Raji (cell line): ENCODE results near the gene ASTN2.

ENCODE experiments used
- POLR2A ChIP-seq: IDR thresholded peaks from 2 replicates; pipeline ENCODE4 v1.6.1; 2011; ENCODE audit warnings: low read depth, low read length, control low read depth; ENCODE audit not compliant: insufficient read depth

Gene ASTN2

DNA sequence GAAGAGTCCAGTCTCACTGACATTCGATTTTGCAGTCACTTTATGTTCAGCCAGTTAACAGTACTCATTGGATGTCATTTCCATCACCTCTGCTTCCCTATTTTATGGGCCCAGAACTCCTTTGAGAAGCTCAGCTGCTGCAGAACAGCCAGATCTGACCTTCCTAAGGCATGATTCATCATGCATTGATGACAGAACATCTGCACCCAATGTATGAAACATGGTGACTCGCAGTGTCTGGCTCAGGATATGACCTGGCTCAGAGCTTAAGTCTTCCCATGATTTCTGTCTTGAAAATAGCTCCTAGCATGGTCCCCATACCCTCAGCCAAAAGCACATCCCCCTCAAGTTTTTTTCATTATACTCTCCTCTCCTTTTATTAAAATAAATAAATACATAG lies 820.3 kb downstream of the ASTN2 start:
- no peak for TF ChIP-seq POLR2A

DNA sequence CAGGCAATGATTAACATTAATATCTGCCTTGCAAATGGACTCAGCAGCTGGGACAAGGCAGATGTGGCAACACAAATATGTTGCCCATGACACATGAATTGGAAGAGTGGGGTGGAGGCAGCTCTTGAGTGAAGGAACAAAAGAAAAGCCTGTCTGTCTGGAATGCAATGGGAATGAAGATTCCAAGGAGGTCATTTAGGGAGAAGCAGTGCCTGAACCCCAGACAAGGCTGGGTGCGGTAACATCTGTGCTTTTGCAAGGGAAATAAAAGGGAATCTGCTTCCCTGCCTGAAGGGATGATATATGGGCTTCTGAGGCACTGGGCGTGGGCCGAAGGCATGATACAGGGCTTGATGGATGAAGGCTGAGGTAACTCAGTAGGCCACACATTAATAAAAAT lies 821.9 kb downstream of the ASTN2 start:
- TF ChIP-seq POLR2A = no peak

DNA sequence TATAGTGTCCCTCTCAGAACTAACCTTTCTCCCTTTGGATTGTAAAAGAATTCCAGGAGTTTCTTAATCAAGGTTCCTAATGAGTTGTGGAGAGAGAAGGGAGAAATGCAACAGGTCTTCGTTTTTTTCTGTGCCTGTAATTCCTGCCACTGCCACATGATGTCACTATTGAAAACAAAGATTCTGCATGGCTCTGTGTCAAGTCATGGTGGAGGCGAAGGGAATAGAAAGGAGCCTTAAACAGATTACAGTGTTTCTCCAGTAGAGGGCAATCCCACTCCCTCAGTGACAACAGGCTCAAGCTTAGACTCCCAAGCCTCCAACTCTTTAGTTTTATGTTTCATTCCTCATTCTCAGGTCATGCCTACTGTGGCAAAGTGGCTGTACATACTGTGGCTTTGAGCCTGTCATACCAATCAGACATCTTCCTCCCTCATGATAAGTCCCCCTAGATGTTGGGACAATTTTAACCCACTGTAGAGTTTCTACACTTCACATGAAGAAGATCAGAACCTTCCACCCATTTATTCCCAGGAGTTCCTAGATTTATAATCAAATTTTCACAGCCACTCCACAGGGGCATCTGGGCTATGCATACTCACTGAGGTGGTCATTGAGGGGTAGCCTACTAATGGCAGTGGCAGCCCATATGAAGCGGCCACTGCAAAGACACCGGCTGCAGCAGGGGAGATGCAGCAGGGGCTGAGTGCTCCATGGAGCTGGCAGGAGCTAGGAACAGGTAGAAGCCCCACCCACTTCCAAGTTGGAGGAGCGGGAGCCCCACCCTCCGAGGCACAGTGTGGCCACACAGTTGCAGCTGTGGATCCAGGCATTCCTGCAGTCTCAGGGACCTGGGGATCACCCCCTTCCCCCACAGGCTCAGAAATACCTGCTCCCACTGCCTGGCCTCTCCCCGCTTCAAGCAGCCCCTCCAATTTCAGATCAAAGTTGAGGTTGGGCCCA lies 825.2 kb downstream of the ASTN2 start:
- TF ChIP-seq POLR2A = no peak

DNA sequence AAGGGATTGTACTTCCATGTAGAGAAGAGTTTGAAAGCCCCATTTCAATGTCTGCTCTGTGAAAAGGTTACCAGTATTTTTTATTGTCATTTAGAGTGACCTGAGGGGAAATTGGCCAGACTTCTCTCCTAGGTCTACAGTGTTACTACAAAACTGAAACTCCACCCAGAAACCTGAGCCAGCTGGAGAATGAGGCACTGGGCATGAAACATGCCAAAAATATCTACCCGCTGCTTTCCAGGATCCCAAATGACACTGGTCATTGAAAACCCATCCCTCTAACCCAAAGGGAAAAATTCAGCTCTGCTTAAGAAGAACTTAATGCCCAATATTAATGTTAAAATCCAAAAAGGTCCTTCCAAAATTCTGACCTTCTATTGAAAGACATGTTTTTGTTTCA lies 826.9 kb downstream of the ASTN2 start:
- TF ChIP-seq POLR2A = no peak

DNA sequence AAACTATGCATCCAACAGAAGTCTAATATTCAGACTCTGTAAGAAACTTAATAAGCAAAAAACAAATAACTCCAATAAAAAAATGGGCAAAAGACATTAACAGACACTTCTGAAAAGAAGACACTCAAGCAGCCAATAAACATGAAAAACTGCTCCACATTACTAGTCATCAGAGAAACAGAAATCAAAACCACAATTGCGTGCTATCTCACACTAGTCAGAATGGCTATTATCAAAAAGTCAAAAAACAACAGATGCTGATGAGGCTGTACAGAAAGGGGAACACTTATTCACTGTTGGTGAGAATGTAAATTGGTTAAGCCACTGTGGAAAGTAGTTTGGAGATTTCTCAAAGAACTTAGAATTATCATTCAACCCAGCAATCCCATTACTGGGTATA lies 829.0 kb downstream of the ASTN2 start:
- TF ChIP-seq POLR2A = no peak

DNA sequence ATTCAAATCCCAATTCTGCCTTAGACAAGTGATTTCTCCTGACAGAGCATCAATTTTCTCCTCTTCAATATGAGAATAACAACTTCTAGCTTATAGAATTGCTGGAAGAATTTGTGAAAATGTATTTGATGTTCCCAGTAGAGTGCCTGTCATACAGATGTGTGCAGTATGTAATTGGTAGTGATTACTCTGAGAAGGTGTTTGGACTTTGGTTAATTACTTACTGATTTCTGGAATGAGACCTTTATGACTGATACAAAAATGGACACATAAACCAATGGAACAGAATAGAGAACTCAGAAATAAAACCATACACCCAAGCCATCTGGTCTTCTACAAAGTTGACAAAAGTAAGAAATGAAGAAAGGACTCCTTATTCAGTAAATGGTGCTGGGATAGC lies 829.7 kb downstream of the ASTN2 start:
- no peak for TF ChIP-seq POLR2A

DNA sequence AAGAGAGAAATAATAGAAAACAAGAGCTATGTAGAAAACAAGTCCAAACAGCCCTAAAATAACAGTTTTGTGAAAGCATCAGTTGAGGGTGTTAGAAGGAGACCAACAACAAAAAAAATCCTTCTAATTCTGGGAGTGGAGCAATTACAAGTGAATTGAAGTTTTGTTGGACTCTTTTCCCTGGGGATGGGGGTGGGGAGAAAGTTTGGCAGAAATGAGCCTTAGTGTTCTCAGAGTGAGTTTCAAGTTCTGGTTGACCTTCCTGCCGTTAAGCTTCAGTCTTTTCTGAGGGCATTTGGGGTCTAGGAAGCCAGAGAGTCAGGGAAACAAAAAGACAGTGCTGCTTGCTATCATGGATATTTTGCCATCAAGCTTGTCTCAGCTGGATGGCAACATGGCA lies 834.0 kb downstream of the ASTN2 start:
- no peak for TF ChIP-seq POLR2A

DNA sequence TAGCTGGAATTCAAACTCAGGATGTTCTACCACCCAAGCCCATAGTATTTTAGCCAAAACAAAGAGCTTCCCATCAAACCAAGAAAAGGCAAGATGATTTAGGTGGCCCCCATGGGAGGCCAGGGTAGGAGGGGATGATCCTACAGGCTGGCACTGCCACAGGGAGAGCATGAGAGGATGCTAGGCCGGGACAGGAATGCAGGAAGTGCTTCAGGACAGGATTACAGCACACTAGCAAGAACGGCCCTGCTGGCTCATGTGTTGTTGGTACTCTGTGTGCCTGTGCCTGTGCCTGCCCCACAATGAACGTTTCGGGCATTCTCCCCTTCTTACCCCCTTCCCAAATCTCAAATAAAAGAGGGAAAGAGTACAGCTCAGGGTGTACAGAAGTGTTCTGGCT lies 838.5 kb downstream of the ASTN2 start:
- no peak for TF ChIP-seq POLR2A

DNA sequence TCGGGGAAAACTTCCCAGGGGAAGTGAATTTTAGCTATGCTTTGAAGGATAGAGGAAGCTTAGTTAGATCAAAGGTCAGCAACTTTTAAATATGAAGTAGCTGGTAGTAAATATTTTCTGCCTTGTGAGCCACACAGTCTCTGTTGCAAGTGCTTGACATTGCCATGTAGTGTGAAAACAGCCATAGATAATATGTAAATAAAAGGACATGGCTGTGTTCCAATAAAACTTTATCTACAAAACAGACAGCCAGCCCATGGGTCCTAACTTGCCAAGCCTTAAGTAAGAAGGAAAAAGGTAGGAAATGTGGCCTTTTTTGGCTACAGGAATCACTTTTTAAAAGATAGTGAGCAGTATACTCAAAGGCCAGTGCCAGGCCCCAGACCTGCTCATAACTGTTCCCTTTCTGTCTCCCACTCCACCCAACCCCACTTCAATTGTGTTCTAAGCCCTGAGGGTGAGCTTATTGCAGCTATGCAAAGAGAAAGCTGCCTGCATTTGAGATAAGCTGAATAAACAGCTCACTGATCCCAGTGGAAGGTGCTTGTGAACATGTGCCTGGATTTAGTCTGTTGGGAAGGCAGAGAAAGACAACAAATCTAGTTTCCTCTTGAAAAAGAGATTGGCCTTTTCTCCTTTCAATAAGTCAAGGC lies 840.7 kb downstream of the ASTN2 start:
- no peak for TF ChIP-seq POLR2A

DNA sequence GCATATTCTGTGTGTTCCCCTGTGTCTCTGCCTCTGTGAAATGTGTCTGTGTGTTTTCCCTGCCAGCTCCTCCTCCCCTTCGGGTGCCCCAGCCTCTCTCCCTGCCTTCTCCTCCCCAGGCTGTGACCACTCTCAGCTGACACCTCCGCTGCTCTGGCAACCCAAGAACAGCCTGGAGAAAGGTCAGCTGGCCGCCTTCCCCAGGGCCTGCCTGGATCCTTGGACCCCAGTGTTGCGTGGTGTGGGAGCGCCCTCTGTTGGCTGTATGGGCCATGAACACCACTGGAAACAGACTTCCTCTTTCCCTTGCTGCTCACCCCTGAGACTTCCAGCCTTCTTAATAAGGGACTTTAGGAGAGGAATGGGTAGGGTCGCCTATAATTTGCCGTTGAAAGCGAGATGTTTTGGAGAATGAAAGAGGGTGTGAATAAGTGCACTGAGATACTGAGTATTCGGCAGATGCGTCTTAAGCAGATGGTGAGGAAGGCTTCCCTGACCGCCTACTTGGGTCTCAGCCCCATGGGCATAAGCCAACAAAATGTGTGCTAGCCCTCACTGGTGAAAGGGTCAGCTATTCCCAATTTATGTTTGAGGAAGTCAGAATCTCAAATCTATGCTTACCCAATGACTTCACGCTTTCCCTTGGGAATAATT lies 842.6 kb downstream of the ASTN2 start:
- TF ChIP-seq POLR2A = no peak

DNA sequence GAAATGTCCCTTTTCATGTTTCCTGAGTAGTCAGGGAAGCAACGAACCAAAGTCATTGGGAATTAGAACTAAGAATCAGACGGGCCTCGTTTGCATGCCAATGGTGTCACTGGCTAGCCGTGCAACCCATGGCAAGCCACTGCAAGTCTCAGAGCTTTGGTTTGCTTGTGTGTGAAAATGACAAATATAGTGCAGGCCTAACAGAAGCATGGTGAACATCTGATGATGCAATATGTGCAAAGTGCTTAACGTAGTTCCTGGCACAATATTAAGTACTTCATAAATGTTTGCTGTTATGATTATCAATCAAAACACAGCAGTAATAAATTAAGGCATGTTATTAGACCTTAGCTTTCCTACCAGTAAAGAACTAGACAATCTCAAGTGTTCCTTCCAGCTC lies 845.7 kb downstream of the ASTN2 start:
- no peak for TF ChIP-seq POLR2A

DNA sequence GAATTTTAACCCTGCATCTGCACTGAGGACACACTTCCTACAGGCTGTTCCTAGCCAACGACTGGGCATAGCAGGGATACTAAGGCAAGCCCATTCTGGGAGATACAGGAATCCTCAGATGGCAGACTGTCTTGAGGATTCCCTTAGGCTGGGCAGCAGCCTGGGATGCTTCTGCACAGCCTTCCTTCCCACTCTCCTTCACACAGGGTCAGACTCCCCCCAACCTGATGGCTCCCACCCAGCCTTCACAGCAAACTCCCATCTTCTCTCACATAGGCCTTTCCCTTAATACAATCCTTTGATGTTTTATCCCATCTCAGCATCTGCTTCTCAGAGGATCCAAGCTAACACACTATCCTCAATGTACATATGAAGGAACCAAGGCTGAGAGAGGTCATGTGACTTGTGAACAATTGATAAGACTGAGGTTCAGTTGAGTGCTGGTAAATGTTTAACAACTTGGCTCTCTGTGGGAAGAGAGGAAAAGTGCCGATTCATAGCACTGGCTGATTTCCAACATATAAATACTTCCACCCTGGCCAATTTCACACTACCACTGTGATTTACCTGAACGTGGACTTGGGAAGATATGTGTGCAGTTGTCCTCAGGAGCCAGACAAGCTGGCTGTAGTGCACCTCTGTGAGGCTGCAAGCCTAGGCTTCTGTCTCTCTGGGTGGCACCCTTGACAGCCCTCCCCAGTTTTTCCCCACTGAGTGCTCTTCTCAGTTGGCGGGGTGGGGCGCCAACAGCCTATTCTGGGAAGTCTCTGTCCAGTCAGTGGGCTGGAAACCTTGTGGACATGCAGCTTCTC lies 848.0 kb downstream of the ASTN2 start:
- TF ChIP-seq POLR2A = no peak

DNA sequence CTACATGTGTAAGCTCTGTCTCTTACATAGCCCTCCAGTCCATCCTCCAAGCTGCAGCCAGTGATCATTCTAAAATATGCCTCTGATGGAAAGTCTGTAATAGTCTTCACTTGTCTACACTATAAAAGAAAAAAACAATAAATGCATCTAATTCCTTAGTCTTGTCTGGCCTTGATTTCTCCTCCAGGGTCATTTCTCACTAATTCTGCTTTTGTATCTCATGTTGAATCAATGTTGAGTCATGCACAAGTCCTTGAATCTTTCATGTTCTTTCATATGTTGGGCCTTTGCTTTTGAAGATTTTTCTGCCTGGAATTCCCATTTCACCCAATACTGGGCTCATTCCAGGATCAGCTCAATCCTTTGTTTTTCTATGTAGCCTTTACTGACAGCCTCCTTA lies 848.9 kb downstream of the ASTN2 start:
- no peak for TF ChIP-seq POLR2A

DNA sequence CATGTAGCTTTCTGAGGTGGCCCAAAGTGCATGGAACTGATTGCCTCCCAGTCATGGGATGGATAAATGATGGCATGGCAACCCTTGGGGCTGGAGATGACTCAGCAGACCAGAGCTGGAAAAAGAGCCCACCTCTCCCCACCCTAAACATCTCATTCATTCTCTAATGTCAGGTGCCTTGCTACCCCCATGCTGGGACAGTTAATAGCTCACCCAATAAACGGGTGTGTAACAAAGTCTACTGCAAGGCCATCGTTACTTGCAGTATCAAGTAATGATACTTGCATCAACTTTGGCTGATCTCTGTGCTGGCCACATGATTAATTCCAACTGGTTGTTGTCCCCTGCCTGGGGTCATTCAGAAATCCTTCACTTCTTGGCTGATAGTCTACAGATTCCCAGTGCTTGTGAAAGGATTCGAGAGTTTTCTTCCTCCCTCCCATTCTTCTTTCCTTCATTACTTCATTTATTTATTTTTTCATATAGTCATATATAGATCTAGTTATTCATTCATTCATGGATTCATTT lies 850.5 kb downstream of the ASTN2 start:
- no peak for TF ChIP-seq POLR2A
